ENCODE results near the gene CASK.
"Not testable (repeated sequence)": the region's sequence is repeated elsewhere in the genome, so short reads cannot be mapped to it uniquely, and the experiment has no call there.

CASK gene

GRCh38 chrX:41621222-41621723 is 302.1 kb downstream of the CASK start:
- DNase-seq (ENCODE audit: low spot score), result no peak

- no peak for DNase-seq (ENCODE audit: low spot score)
Measured at GRCh38 chrX:41619221-41619620, 304.1 kb downstream of the CASK start.

GRCh38 chrX:41616935-41617334 is 306.4 kb downstream of the CASK start:
- DNase-seq (ENCODE audit: low spot score), result no peak

GRCh38 chrX:41616255-41616654 is 307.1 kb downstream of the CASK start:
- no peak for DNase-seq (ENCODE audit: low spot score)

DNA sequence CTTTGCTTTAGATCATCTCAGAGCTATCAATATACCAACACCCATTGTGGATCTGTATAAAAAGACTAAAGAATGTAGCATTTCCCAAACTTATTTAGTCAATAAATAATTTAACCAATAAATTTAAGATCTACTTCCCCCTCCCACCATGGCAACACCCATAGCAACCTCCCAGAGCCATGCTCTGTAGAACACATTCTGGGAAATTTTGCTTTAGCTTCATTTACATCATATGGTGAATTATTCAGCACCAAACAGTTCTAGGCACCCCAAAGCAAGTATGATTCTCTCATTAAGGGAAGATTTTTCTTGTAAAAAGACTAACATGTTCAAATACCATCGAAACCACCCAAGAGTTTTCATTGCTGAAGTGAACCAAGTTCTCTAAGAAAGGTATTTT is 315.1 kb downstream of the CASK start:
- no peak for DNase-seq (ENCODE audit: low spot score)

- no peak for DNase-seq (ENCODE audit: low spot score)
Measured at GRCh38 chrX:41607264-41607832, 316.0 kb downstream of the CASK start.

GRCh38 chrX:41606057-41606456 is 317.3 kb downstream of the CASK start:
- DNase-seq (ENCODE audit: low spot score), result not testable (repeated sequence)

GRCh38 chrX:41604766-41605543 is 318.4 kb downstream of the CASK start:
- DNase-seq (ENCODE audit: low spot score), result no peak

- DNase-seq (ENCODE audit: low spot score), result no peak
Measured at GRCh38 chrX:41604177-41604576, 319.2 kb downstream of the CASK start.

DNA sequence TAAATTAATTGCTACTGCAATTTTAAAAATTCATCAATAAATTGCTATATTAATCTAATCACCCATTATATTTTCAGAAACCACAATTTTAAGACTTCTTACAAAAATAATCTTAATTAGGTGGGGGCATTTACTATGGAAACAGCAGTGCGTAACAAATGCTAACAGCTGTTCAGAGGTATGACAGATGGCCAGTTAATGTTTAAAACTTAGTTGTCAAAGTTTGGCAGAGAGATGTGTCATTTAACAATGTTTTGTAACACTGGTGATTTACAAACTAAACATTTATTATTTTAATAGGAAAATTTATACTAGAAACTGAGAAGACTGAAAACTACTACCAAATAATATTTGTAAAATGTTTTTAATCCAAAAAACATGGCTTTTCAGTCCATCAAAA is 319.8 kb downstream of the CASK start:
- no peak for DNase-seq (ENCODE audit: low spot score)

DNA sequence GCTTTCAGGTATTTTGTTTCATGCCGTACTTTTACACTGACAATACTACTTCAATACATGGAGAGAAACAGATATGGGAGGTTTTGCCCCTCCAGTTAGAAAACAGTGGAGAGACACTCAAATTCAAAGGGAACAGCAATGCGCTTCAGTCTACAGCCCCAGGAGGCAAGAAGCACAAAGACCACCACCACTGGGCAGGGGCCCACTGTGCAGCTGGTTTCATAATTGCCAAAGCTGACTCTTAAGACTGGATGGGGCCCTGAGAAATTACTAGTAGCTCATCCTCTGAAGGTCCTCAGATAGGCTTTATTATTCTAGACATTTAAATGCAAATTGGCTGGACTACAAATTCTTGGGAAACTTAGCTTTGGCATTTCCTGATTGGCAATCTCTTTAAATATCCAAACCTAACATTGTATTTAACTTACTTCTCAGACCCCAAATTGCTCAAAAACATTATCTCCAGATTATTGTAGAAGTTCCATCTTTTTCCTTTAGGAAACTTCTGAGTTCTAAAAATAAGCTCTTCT is 320.5 kb downstream of the CASK start:
- no peak for DNase-seq (ENCODE audit: low spot score)

DNA sequence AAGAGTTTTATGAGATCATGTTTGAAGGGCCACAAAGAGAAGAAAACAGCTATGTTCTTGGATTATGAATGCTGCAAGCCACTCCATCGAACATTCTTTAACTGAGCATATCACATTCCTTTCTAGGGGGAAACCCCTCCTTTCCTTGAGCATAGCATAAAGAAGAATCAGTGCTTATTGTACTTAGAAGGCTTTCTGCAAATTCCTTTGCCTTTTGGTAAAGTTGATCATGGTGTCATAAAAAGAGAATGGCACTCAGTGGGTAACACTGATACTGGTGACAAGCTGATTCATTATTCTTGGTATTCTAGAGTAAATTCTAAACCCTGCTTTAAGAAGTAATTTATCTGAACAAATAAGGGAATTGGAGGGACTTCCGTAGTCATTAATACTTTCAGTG is 323.1 kb downstream of the CASK start:
- no peak for DNase-seq (ENCODE audit: low spot score)

DNA sequence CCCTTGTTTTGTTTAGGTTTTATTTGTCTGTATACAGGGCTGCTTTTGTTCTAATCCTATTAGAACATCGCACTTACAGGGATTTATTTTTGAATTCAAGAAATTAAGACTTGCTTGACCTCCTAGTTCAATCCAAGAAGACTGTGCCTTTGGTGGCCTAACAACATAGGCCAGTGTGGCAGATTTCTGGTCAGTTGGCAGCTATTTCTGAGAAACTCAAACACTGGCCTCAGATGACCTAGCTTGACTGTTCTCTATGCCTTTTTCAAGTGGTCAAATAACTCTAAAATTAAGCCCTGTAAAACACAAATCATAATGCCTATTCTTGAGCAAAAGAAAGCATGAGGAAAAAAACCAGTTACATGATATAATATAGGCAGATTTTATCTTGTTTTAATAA is 323.8 kb downstream of the CASK start:
- no peak for DNase-seq (ENCODE audit: low spot score)

- DNase-seq (ENCODE audit: low spot score), result no peak
Measured at GRCh38 chrX:41596596-41596995, 326.8 kb downstream of the CASK start.

GRCh38 chrX:41594634-41595033 is 328.7 kb downstream of the CASK start:
- DNase-seq (ENCODE audit: low spot score), result no peak

DNA sequence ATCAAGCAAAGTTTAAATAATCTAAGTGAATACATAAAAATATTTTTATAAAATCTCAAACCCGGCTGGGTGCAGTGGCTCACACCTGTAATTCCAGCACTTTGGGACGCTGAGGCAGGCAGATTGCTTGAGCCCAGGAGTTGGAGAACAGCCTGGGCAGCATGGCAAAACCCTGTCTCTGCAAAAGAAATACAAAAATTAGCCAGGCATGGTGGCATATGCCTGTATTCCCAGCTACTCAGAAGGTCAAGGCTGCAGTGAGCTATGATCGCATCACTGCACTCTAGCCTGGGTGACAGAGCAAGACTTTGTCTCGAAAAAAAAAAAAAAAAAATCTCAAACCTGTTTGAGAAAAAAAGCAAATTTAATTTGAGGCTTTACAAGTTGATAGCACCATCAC is 331.4 kb downstream of the CASK start:
- no peak for DNase-seq (ENCODE audit: low spot score)

- DNase-seq (ENCODE audit: low spot score), result no peak
Measured at GRCh38 chrX:41590641-41591040, 332.7 kb downstream of the CASK start.

- no peak for DNase-seq (ENCODE audit: low spot score)
Measured at GRCh38 chrX:41589634-41590270, 333.6 kb downstream of the CASK start.

DNA sequence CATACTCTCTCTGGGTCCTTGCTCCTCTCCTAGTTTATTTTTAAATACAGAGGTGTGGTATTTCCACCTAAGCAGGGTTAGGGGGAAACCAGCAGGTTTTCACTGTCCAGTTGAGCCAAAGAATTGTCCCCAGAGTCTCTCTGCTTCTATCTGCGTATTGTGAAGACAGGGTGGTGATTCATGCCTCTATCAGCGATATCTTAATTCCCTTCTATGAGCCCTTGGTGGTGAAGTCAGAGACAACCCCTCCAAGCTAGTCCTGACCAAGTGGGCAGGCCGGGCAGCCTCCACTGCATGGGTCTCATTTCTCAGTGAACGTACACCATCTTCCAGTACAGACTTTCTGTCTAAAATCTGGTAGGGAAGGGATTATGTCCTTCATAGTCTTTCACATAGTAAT is 335.1 kb downstream of the CASK start:
- no peak for DNase-seq (ENCODE audit: low spot score)

- DNase-seq (ENCODE audit: low spot score), result no peak
Measured at GRCh38 chrX:41580423-41581064, 342.8 kb downstream of the CASK start.

- DNase-seq (ENCODE audit: low spot score), result no peak
Measured at GRCh38 chrX:41563876-41564275, 359.5 kb downstream of the CASK start.

DNA sequence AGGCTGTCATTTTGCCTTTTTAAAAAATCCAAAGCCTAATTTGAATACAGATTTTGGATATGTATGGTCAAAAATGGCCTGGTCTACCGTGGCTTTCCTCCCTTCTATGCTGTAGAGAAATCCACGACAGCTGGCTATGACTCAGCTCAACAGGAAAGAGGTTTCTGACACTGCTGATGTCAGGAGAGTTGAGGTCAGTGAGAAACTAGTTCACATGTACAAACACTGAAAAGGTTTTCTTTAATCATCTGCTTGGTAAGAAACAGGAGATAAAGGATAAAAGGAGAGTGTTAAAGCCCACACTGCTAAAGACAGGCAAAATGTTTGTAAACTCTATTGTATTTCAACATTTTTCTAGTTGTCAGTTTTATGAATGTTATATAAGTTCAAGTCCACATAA is 362.3 kb downstream of the CASK start:
- no peak for DNase-seq (ENCODE audit: low spot score)
